Measurements from ENCODE around the gene SORD.

GRCh38 chr15:45026651-45027190 is 3.7 kb downstream of the SORD start:
- TF ChIP-seq POLR2AphosphoS5 (IDR thresholded peaks at IDR 0.05; ENCODE audit: low read depth, low read length): no peak
- no peak for TF ChIP-seq POLR2A (IDR thresholded peaks at IDR 0.05; ENCODE audit: low read depth, low read length)
- TF ChIP-seq TAF1 (IDR thresholded peaks at IDR 0.05; ENCODE audit: borderline replicate concordance, low read depth, low read length): no peak

All from GM12892 (cell line).